PC-9 (cell line): Measurements from ENCODE around the gene MPPE1.

ENCODE experiments used
- CTCF ChIP-seq: fragments of 200-600 bp; sonication (generic); conservative IDR thresholded peaks from 2 replicates; pipeline ENCODE4 v1.6.1; 2017; ENCODE audit warnings: mixed run types, antibody characterized with exemption, mild to moderate bottlenecking, moderate library complexity
- EZH2 ChIP-seq: fragments of 200-600 bp; sonication (generic); IDR thresholded peaks from 2 replicates; pipeline ENCODE4 v1.8.0; 2017; ENCODE audit warnings: antibody characterized with exemption, low read depth

DNA sequence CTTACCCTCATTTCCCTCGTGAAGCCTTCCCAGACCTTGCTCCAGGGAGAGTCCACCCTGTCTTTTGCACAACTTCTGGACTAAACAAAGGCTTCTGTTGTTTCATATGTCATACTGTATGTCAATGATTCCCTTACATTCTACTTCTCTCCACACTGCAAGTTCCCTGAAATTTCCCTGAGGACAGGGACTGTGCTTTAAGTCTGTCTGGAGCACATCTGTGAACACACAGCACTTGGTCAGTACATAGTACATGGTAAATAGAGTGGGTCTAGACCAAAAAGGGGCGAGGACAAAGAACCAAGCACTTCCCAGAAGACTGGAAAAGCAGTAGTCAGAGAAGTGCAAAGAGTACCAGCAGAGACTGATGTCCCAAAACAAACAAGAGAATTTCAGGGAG, 49.5 kb upstream of the MPPE1 start:
- no peak for TF ChIP-seq CTCF
- no peak for TF ChIP-seq EZH2
